ENCODE data around the gene DUS3L.

DUS3L gene

GRCh38 chr19:5790559-5791520 is at the start of gene DUS3L:
DUS3L (minus strand) TSS chr19:5791163; CDS start chr19:5791141, 22 bp downstream.
- peaks cover 16% of the 10 kb centered on the region for H3K4me1 Mint-ChIP-seq
- H3K9me3 Mint-ChIP-seq: no peaks in the 10 kb centered on the region
- ATAC-seq: peak; percentile 98
- H3K27ac Mint-ChIP-seq: peak within 1 kb of the TSS; percentile 99
- peak within 1 kb of the TSS; percentile 93 for H3K4me3 Mint-ChIP-seq
- H3K36me3 Mint-ChIP-seq: peaks cover 44% of the 10 kb centered on the region
- no peaks in the 10 kb centered on the region for H3K27me3 Mint-ChIP-seq

GRCh38 chr19:5839065-5840017 is 48.4 kb upstream of the DUS3L start, which contains the start of gene FUT6:
FUT6 (minus strand) TSS chr19:5839702; CDS start chr19:5832567, 7,135 bp downstream.
- peaks cover 6% of the 10 kb centered on the region for H3K4me1 Mint-ChIP-seq
- no peak within 1 kb of the TSS for H3K4me3 Mint-ChIP-seq
- H3K27me3 Mint-ChIP-seq: peaks cover 40% of the 10 kb centered on the region
- H3K9me3 Mint-ChIP-seq: no peaks in the 10 kb centered on the region
- no peak within 1 kb of the TSS for H3K27ac Mint-ChIP-seq
- no peaks in the 10 kb centered on the region for H3K36me3 Mint-ChIP-seq
- no peak for ATAC-seq

GRCh38 chr19:5838353-5839064 is 47.5 kb upstream of the DUS3L start:
- Mint-ChIP-seq H3K36me3 (no peaks in the 10 kb centered on the region), H3K27ac (no peak overlapping the region), H3K4me1 (peaks cover 6% of the 10 kb centered on the region), H3K4me3 (no peak overlapping the region), H3K27me3 (peaks cover 45% of the 10 kb centered on the region), H3K9me3 (no peaks in the 10 kb centered on the region)
- no peak for ATAC-seq

- Mint-ChIP-seq H3K9me3 (no peaks in the 10 kb centered on the region), H3K27ac (no peak overlapping the region), H3K4me1 (peaks cover 6% of the 10 kb centered on the region), H3K4me3 (no peak overlapping the region), H3K36me3 (no peaks in the 10 kb centered on the region), H3K27me3 (peaks cover 43% of the 10 kb centered on the region)
- ATAC-seq: no peak
Observed at GRCh38 chr19:5837761-5838352, 46.9 kb upstream of the DUS3L start.

DNA sequence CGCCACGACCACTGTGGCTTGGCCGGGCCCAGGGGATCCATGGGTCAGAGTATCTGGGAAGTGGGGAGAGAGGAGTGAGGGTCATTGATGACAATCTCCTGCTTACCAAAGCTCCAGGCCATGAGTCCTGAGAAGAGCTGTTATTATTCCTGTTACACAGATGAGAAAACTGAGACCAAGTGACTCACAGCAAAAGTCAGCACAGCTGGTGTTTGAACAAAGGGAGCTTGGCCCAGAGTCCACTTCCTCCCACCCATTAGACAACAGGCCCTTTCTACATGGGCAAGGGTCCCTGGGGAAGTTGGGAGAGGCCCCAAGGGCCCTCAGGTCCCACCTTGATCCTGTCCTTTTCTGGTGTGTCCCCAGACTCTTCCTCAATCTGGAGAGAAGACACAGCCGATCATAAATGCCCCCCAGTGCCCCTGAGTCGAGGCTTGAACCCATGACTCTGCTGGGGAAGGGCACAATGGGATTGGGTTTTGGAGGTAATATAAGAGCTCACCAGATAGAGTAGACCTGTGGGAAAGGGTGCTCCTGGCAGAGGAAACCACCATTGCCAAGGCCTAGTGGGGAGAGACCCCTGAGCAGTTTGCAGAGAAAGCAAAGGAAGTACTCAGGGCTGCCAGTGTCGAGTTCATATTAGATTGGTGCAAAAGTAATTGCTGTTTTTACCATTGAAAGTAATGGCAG is 41.7 kb upstream of the DUS3L start:
- ATAC-seq: no peak
- Mint-ChIP-seq H3K9me3 (no peaks in the 10 kb centered on the region), H3K27ac (no peak overlapping the region), H3K4me1 (peaks cover 7% of the 10 kb centered on the region), H3K27me3 (peaks cover 49% of the 10 kb centered on the region), H3K4me3 (no peak overlapping the region), H3K36me3 (no peaks in the 10 kb centered on the region)

DNA sequence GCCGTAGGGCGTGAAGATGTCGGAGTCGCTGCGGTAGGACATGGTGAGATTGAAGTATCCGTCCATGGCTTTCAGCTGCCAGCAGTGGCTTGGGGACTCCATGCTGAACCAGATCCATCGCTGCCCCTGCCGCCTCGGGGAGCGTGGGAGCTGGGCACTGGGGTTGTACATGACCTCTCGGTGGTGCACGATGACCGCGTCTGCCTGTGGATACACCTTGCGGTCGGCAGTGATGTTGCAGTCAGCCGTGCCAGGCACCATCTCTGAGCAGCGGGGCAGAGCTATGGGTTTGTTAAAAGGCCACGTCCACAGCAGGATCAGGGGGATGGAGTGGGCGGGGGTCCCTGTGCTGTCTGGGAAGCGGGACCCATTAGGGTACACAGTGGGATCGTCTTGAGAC is 41.1 kb upstream of the DUS3L start:
- Mint-ChIP-seq H3K36me3 (no peaks in the 10 kb centered on the region), H3K9me3 (no peaks in the 10 kb centered on the region), H3K4me3 (no peak overlapping the region), H3K4me1 (peaks cover 11% of the 10 kb centered on the region), H3K27ac (no peak overlapping the region), H3K27me3 (peaks cover 48% of the 10 kb centered on the region)
- no peak for ATAC-seq

DNA sequence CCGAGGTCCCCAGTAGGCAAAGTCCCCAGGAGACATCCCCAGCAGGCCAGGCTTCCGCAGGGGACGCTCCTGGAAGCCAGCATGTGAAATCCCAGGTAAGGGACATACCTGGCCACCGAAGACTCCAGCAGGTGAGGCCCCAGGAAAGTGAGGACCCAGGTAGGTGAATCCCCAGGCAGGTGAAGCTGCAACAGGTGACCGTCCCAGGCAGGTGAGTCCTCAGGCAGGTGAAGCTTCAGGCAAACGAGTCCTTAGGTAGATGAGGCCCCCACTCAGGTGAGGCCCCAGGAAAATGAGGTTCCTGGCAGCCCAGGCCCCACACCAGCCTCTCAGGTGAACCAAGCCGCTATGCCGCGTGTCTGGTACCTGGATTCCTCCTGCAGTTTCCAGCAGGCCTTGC is 40.2 kb upstream of the DUS3L start:
- no peak overlapping the region for H3K27ac Mint-ChIP-seq
- no peaks in the 10 kb centered on the region for H3K36me3 Mint-ChIP-seq
- H3K4me3 Mint-ChIP-seq: no peak overlapping the region
- H3K27me3 Mint-ChIP-seq: peaks cover 53% of the 10 kb centered on the region
- no peak for ATAC-seq
- H3K9me3 Mint-ChIP-seq: no peaks in the 10 kb centered on the region
- peaks cover 18% of the 10 kb centered on the region for H3K4me1 Mint-ChIP-seq

GRCh38 chr19:5829567-5830310 is 38.8 kb upstream of the DUS3L start:
- Mint-ChIP-seq H3K4me1 (peaks cover 18% of the 10 kb centered on the region), H3K36me3 (no peaks in the 10 kb centered on the region), H3K4me3 (no peak overlapping the region), H3K27me3 (peaks cover 50% of the 10 kb centered on the region), H3K9me3 (no peaks in the 10 kb centered on the region), H3K27ac (no peak overlapping the region)
- no peak for ATAC-seq

DNA sequence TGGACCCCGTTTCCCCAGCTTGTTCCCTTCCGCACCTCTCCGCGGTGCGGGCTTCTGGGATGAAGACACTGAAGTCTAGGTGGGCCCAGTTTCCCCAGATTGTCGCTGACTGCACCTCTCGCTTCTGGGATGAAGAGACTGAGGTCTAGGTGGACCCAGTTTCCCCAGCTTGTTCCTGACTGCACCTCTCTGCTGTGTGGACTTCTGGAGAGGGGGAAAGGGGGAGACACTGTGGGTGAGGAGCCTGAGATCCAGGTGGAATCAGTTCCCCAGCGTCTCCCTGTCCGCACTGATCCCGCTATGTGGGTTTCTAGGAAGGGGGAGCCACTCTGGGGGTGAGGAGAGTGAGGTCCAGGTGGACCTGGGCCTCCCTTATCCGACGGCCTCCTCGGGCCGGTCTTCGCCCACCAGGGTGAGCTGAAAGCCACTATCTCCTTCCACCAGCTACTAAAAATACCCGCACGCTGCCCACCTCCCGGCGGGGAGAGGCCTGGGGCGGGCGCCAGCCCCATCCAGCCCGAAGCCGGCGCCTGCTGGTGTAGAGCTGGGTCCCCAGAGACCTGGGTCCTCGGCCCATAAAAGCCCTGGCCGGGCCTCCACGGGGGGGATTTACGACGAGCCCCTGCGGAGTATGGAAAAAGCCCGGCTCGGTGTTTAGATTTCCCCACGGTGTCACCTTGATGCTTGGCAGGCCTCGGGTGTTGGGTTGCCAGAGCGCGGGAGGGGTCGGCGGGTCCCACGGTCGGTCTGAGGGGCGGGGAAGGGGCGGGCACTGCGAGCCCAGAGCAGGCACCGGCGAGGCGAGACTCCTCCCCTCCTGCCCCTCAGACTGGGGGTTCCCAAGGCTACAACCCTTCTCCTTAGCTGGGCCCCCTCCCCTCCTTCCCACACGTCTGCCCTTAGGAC is 38.0 kb upstream of the DUS3L start:
- Mint-ChIP-seq H3K27me3 (peaks cover 42% of the 10 kb centered on the region), H3K27ac (peak overlapping the region; percentile 81), H3K9me3 (no peaks in the 10 kb centered on the region), H3K4me1 (peaks cover 18% of the 10 kb centered on the region), H3K36me3 (no peaks in the 10 kb centered on the region), H3K4me3 (peak overlapping the region; percentile 96)
- ATAC-seq: no peak

GRCh38 chr19:5827891-5828660 is 37.1 kb upstream of the DUS3L start:
- H3K9me3 Mint-ChIP-seq: no peaks in the 10 kb centered on the region
- peak overlapping the region; percentile 96 for H3K4me3 Mint-ChIP-seq
- ATAC-seq: peak; percentile 84
- H3K4me1 Mint-ChIP-seq: peaks cover 18% of the 10 kb centered on the region
- H3K36me3 Mint-ChIP-seq: no peaks in the 10 kb centered on the region
- H3K27me3 Mint-ChIP-seq: peaks cover 36% of the 10 kb centered on the region
- H3K27ac Mint-ChIP-seq: peak overlapping the region; percentile 81

DNA sequence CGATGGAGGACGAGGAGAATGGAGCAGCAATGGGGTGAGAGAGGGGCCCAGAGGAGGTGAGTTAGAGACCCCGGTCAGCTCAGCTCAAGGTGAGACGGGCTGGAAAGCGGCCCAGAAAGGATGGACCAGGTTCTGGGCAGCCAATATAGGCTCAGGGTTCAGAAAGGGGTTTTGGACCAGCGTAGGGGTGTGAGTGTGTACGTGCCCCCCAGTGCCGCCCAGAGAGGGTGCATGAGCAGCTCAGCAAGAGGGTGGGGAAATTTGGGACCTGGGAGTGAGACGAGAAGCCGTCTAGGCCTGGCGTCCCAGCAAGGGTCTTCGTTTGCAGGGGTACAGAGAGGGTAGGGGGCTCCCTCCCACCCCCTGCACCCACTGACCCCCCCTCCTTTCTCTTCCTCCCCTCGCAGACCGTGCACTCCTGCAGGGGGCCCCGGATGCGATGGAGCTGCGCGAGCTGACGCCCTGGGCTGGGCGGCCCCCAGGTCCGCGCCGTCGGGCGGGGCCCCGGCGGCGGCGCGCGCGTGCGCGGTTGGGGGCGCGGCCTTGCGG is 36.5 kb upstream of the DUS3L start:
- H3K4me1 Mint-ChIP-seq: peaks cover 18% of the 10 kb centered on the region
- peak overlapping the region; percentile 77 for H3K4me3 Mint-ChIP-seq
- no peaks in the 10 kb centered on the region for H3K36me3 Mint-ChIP-seq
- H3K27ac Mint-ChIP-seq: peak overlapping the region; percentile 57
- H3K9me3 Mint-ChIP-seq: no peaks in the 10 kb centered on the region
- H3K27me3 Mint-ChIP-seq: peaks cover 30% of the 10 kb centered on the region
- ATAC-seq: no peak
